K562 (cell line): ENCODE measurements around the gene ARHGAP26. TPM values are rescaled to one million over a fixed set of nuclear protein-coding genes. Genes with fewer than 3 reads are reported as not detected.

ENCODE experiments used
- ADNP ChIP-seq: fragments of 200-800 bp; sonication (Bioruptor generic); IDR thresholded peaks from 2 replicates; pipeline ENCODE4 v1.6.1; 2016; ENCODE audit warnings: missing genetic modification characterization, missing compliant biosample characterization
- FOXK2 ChIP-seq, 2 experiments: fragments of 450-650 bp; IDR thresholded peaks in 1 of 2; conservative IDR thresholded peaks in 1 of 2; 2 replicates each; pipeline ENCODE4 v1.6.1; 2016; ENCODE audit warnings: low read depth in 2 of 2, mild to moderate bottlenecking in 1 of 2
- MYBL2 ChIP-seq, 2 experiments: fragments of 450-650 bp in 1 of 2; sonication (generic) in 1 of 2; formaldehyde crosslinking in 1 of 2; IDR thresholded peaks; 2 replicates each; pipeline versions ENCODE4 v1.6.1 to v1.8.1; 2017 to 2022; ENCODE audit warnings: borderline replicate concordance in 1 of 2, inconsistent platforms in 1 of 2, low read depth in 1 of 2, mild to moderate bottlenecking in 1 of 2, missing genetic modification reagents in 1 of 2, moderate library complexity in 1 of 2
- NR0B1 ChIP-seq: fragments of 450-650 bp; IDR thresholded peaks from one replicate; pipeline ENCODE4 v1.6.1; 2018; ENCODE audit warnings: mild to moderate bottlenecking, moderate library complexity; ENCODE audit not compliant: partially characterized antibody
- NR2C2 ChIP-seq, 2 experiments: fragments of 200-800 bp in 1 of 2; sonication (Bioruptor generic) in 1 of 2; sonication (generic) in 1 of 2; formaldehyde crosslinking in 1 of 2; IDR thresholded peaks; 2 replicates each; pipeline versions ENCODE4 v1.6.1 to v1.8.0; 2016 to 2022; ENCODE audit warnings: mild to moderate bottlenecking in 1 of 2, missing compliant biosample characterization in 1 of 2, missing genetic modification characterization in 1 of 2, missing genetic modification reagents in 1 of 2
- PHB2 ChIP-seq: fragments of 450-650 bp; IDR thresholded peaks from 2 replicates; pipeline ENCODE4 v1.6.1; 2017; ENCODE audit warnings: low read depth
- RAD21 ChIP-seq, 2 experiments: fragments of 250-450 bp in 1 of 2; fragments of 450-650 bp in 1 of 2; sonication (Bioruptor Pico) in 1 of 2; formaldehyde crosslinking in 1 of 2; IDR thresholded peaks in 1 of 2; conservative IDR thresholded peaks in 1 of 2; 2 replicates each; pipeline versions ENCODE4 v1.4.0 to v1.8.0; 2020 to 2022; ENCODE audit warnings: mild to moderate bottlenecking in 2 of 2, moderate library complexity in 1 of 2
- TAF15 ChIP-seq: fragments of 200-400 bp; formaldehyde crosslinking; IDR thresholded peaks from 2 replicates; pipeline ENCODE4 v1.6.1; 2017; ENCODE audit warnings: mild to moderate bottlenecking, low read depth, low read length, moderate library complexity
- TEAD4 ChIP-seq, 2 experiments: sonication (generic) in 1 of 2; formaldehyde crosslinking in 1 of 2; IDR thresholded peaks; 2 replicates each; pipeline versions ENCODE4 v1.6.1 to v1.8.0; 2012 to 2022; ENCODE audit warnings: borderline replicate concordance in 1 of 2, inconsistent platforms in 1 of 2, low read length in 1 of 2, mild to moderate bottlenecking in 1 of 2, missing genetic modification reagents in 1 of 2
- THRAP3 ChIP-seq: fragments of 450-650 bp; IDR thresholded peaks from 2 replicates; pipeline ENCODE4 v1.6.1; 2016; ENCODE audit warnings: mild to moderate bottlenecking, inconsistent platforms, borderline replicate concordance
- ZNF282 ChIP-seq: sonication (generic); formaldehyde crosslinking; IDR thresholded peaks from 2 replicates; pipeline ENCODE4 v1.8.1; 2023; ENCODE audit warnings: missing genetic modification reagents
- ZNF384 ChIP-seq: IDR thresholded peaks from 2 replicates; pipeline ENCODE4 v1.6.1; 2012; ENCODE audit warnings: low read depth, low read length, improper control_type of control experiment
- ZNF696 ChIP-seq: fragments of 250-450 bp; sonication (Bioruptor Pico); conservative IDR thresholded peaks from 2 replicates; pipeline ENCODE4 v1.4.0; 2020; ENCODE audit warnings: mild to moderate bottlenecking, moderate library complexity
- ZNF79 ChIP-seq: fragments of 250-450 bp; sonication (Bioruptor Pico); IDR thresholded peaks from 2 replicates; pipeline ENCODE4 v1.4.0; 2020; ENCODE audit warnings: low read depth, mild to moderate bottlenecking, moderate library complexity
- polyA plus RNA-seq, 8 experiments: library from polyadenylated mRNA; depleted of rRNA in 4 of 8; stranded (reverse) in 5 of 8; unstranded in 3 of 8; fragments of >200 nt; fragmentation: Nextera tagmentation in 2 of 8; fragmentation: Illumina TruSeq in 1 of 8; extraction: Ambion mirVana in 2 of 8; extraction: Trizol in 1 of 8; gene quantifications; 2 replicates each; pipeline versions ENCODE4 v1.2.1 to v1.2.3, GENCODE V29; 2011 to 2014; ENCODE audit warnings: inconsistent platforms in 1 of 8, missing spikeins in 1 of 8
- total RNA-seq, 7 experiments: library from RNA; depleted of rRNA in 6 of 7; stranded (reverse); fragments of >200 nt in 6 of 7; fragmentation: Illumina TruSeq in 2 of 7; extraction: Trizol in 2 of 7; gene quantifications; 2 replicates each; pipeline versions ENCODE4 v1.2.1 to v1.2.3, GENCODE V29; 2011 to 2021; ENCODE audit warnings: low replicate concordance in 1 of 7
- TF ChIP-seq, protein P1 (sequence below): sonication (generic); formaldehyde crosslinking; IDR thresholded peaks from 2 replicates; pipeline ENCODE4 v1.5.0; 2020; ENCODE audit warnings: missing genetic modification reagents
- TF ChIP-seq, protein P2 (sequence below): sonication (generic); formaldehyde crosslinking; IDR thresholded peaks from 2 replicates; pipeline ENCODE4 v1.8.0; 2022; ENCODE audit warnings: missing genetic modification reagents, mild to moderate bottlenecking, borderline replicate concordance
- TF ChIP-seq, protein P3 (sequence below): sonication (generic); formaldehyde crosslinking; IDR thresholded peaks from 2 replicates; pipeline ENCODE4 v1.8.0; 2022; ENCODE audit warnings: mild to moderate bottlenecking, missing genetic modification reagents
- TF ChIP-seq, protein P4 (sequence below), 2 experiments: fragments of 200-800 bp in 1 of 2; sonication (Bioruptor generic) in 1 of 2; sonication (generic) in 1 of 2; formaldehyde crosslinking in 1 of 2; IDR thresholded peaks in 1 of 2; conservative IDR thresholded peaks in 1 of 2; 2 replicates each; pipeline versions ENCODE4 v1.5.0 to v1.6.1; 2016 to 2020; ENCODE audit warnings: missing compliant biosample characterization in 1 of 2, missing genetic modification characterization in 1 of 2, missing genetic modification reagents in 1 of 2

The ARHGAP26 gene
- total and polyA plus RNA-seq, 9 of the 15 experiments (the other 6 are each of a cell fraction or from before 2014, with no cell fraction given), result 0.13 to 1.1 (median 0.55) TPM

GRCh38 chr5:143138839-143139238 is 368.7 kb downstream of the ARHGAP26 start (continued):
- TF ChIP-seq, protein P1, sequence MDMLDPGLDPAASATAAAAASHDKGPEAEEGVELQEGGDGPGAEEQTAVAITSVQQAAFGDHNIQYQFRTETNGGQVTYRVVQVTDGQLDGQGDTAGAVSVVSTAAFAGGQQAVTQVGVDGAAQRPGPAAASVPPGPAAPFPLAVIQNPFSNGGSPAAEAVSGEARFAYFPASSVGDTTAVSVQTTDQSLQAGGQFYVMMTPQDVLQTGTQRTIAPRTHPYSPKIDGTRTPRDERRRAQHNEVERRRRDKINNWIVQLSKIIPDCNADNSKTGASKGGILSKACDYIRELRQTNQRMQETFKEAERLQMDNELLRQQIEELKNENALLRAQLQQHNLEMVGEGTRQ (CRISPR knock-in tag), result no peak
- TF ChIP-seq ZNF384 (no peak), NR0B1 (no peak), THRAP3 (no peak), ZNF696 (CRISPR knock-in tag) (no peak), FOXK2 (conservative IDR thresholded peaks at IDR 0.05 in 1 of 2, IDR thresholded peaks at IDR 0.05 in 1 of 2; ENCODE audit: low read depth in 2 of 2) (no peak), ADNP (tag) (no peak), TAF15 (no peak), RAD21 (CRISPR knock-in tag; conservative IDR thresholded peaks at IDR 0.05 in 1 of 2, IDR thresholded peaks at IDR 0.05 in 1 of 2) (0 out of 4 replicates have a peak, but pooled peaks of 1 of the 2 experiments have one; percentile 2), ZNF282 (CRISPR knock-in tag) (no peak), ZNF79 (CRISPR knock-in tag) (no peak), TEAD4 (IDR thresholded peaks at IDR 0.05; ENCODE audit: low read length) (peak; percentile 51; the same call in 1 of the 2 replicates), TEAD4 (CRISPR knock-in tag; IDR thresholded peaks at IDR 0.05; ENCODE audit: borderline replicate concordance) (no peak), PHB2 (no peak), MYBL2 (IDR thresholded peaks at IDR 0.05; ENCODE audit: low read depth) (peak; percentile 25; the same call in 1 of the 2 replicates), MYBL2 (CRISPR knock-in tag; IDR thresholded peaks at IDR 0.05; ENCODE audit: borderline replicate concordance) (no peak), NR2C2 (CRISPR knock-in tag; IDR thresholded peaks at IDR 0.05) (no peak), NR2C2 (tag; IDR thresholded peaks at IDR 0.05) (peak; percentile 50; the same call in 1 of the 2 replicates)
- TF ChIP-seq, protein P2, sequence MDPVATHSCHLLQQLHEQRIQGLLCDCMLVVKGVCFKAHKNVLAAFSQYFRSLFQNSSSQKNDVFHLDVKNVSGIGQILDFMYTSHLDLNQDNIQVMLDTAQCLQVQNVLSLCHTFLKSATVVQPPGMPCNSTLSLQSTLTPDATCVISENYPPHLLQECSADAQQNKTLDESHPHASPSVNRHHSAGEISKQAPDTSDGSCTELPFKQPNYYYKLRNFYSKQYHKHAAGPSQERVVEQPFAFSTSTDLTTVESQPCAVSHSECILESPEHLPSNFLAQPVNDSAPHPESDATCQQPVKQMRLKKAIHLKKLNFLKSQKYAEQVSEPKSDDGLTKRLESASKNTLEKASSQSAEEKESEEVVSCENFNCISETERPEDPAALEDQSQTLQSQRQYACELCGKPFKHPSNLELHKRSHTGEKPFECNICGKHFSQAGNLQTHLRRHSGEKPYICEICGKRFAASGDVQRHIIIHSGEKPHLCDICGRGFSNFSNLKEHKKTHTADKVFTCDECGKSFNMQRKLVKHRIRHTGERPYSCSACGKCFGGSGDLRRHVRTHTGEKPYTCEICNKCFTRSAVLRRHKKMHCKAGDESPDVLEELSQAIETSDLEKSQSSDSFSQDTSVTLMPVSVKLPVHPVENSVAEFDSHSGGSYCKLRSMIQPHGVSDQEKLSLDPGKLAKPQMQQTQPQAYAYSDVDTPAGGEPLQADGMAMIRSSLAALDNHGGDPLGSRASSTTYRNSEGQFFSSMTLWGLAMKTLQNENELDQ (CRISPR knock-in tag), result no peak
- TF ChIP-seq, protein P3, sequence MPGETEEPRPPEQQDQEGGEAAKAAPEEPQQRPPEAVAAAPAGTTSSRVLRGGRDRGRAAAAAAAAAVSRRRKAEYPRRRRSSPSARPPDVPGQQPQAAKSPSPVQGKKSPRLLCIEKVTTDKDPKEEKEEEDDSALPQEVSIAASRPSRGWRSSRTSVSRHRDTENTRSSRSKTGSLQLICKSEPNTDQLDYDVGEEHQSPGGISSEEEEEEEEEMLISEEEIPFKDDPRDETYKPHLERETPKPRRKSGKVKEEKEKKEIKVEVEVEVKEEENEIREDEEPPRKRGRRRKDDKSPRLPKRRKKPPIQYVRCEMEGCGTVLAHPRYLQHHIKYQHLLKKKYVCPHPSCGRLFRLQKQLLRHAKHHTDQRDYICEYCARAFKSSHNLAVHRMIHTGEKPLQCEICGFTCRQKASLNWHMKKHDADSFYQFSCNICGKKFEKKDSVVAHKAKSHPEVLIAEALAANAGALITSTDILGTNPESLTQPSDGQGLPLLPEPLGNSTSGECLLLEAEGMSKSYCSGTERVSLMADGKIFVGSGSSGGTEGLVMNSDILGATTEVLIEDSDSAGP (CRISPR knock-in tag), result no peak
- TF ChIP-seq, protein P4, sequence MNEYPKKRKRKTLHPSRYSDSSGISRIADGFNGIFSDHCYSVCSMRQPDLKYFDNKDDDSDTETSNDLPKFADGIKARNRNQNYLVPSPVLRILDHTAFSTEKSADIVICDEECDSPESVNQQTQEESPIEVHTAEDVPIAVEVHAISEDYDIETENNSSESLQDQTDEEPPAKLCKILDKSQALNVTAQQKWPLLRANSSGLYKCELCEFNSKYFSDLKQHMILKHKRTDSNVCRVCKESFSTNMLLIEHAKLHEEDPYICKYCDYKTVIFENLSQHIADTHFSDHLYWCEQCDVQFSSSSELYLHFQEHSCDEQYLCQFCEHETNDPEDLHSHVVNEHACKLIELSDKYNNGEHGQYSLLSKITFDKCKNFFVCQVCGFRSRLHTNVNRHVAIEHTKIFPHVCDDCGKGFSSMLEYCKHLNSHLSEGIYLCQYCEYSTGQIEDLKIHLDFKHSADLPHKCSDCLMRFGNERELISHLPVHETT (CRISPR knock-in tag; conservative IDR thresholded peaks at IDR 0.05 in 1 of 2, IDR thresholded peaks at IDR 0.05 in 1 of 2), result 0 out of 4 replicates have a peak, but pooled peaks of 1 of the 2 experiments have one; percentile 21
